Measurements from ENCODE around the gene KRTAP5-4.
"Not testable (repeated sequence)": the region's sequence is repeated elsewhere in the genome, so short reads cannot be mapped to it uniquely, and the experiment has no call there.

Gene KRTAP5-4

GRCh38 chr11:1636291-1636950, 14.5 kb upstream of the KRTAP5-4 start:
- FAIRE-seq, result no peak

- FAIRE-seq, result no peak
Measured at GRCh38 chr11:1633864-1634263, 11.9 kb upstream of the KRTAP5-4 start.

- no peak for FAIRE-seq
Measured at GRCh38 chr11:1632053-1632714, 10.2 kb upstream of the KRTAP5-4 start.

GRCh38 chr11:1631066-1631568, 9.2 kb upstream of the KRTAP5-4 start:
- no peak for FAIRE-seq

- FAIRE-seq, result no peak
Measured at GRCh38 chr11:1630271-1630670, 8.3 kb upstream of the KRTAP5-4 start.

- no peak for FAIRE-seq
Measured at GRCh38 chr11:1629326-1630185, 7.6 kb upstream of the KRTAP5-4 start, which contains the start of gene KRTAP5-5. Gene KRTAP5-5, plus strand, starts transcription at chr11:1629775. Its CDS starts 66 bp downstream, at chr11:1629841.

- no peak for FAIRE-seq
Measured at GRCh38 chr11:1628506-1629325, 6.8 kb upstream of the KRTAP5-4 start.

GRCh38 chr11:1625541-1625940, 3.6 kb upstream of the KRTAP5-4 start:
- FAIRE-seq, result no peak

GRCh38 chr11:1624621-1625020, 2.7 kb upstream of the KRTAP5-4 start:
- FAIRE-seq, result no peak

- no peak for FAIRE-seq
Measured at GRCh38 chr11:1623716-1624115, 1.8 kb upstream of the KRTAP5-4 start.

GRCh38 chr11:1619449-1619848, 2.5 kb downstream of the KRTAP5-4 start:
- FAIRE-seq, result no peak

GRCh38 chr11:1618231-1618630, 3.7 kb downstream of the KRTAP5-4 start:
- no peak for FAIRE-seq

GRCh38 chr11:1608363-1608762, 13.6 kb downstream of the KRTAP5-4 start, which contains the start of gene KRTAP5-3:
Gene KRTAP5-3, minus strand, starts transcription at chr11:1608463. Its CDS starts 78 bp downstream, at chr11:1608385.
- no peak for FAIRE-seq

- not testable (repeated sequence) for FAIRE-seq
Measured at GRCh38 chr11:1607901-1608300, 14.0 kb downstream of the KRTAP5-4 start.

- not testable (repeated sequence) for FAIRE-seq
Measured at GRCh38 chr11:1607156-1607845, 14.6 kb downstream of the KRTAP5-4 start.

GRCh38 chr11:1605923-1606322, 16.0 kb downstream of the KRTAP5-4 start:
- FAIRE-seq, result not testable (repeated sequence)

- no peak for FAIRE-seq
Measured at GRCh38 chr11:1604711-1605110, 17.2 kb downstream of the KRTAP5-4 start.

- FAIRE-seq, result no peak
Measured at GRCh38 chr11:1604181-1604580, 17.8 kb downstream of the KRTAP5-4 start.

- no peak for FAIRE-seq
Measured at GRCh38 chr11:1603629-1604028, 18.3 kb downstream of the KRTAP5-4 start.

GRCh38 chr11:1601663-1602062, 20.3 kb downstream of the KRTAP5-4 start:
- not testable (repeated sequence) for FAIRE-seq

- FAIRE-seq, result no peak
Measured at GRCh38 chr11:1600626-1601025, 21.3 kb downstream of the KRTAP5-4 start.

- no peak for FAIRE-seq
Measured at GRCh38 chr11:1598816-1599215, 23.1 kb downstream of the KRTAP5-4 start.
